Liver (tissue), 9 donors: ENCODE measurements around the gene SLIT3. TPM values are rescaled to one million over a fixed set of nuclear protein-coding genes. Genes with fewer than 3 reads are reported as not detected.

Experiments used
- DNase-seq: peaks from one replicate; pipeline ENCODE4 v3.0.0-alpha.2; 2017; ENCODE audit warnings: low spot score
- H3K27ac ChIP-seq, 2 donors: one replicate each; pipeline ENCODE4 v1.7.0; 2013; ENCODE audit warnings: inconsistent platforms in 2 of 2, low read length in 2 of 2, control low read depth in 1 of 2, low read depth in 1 of 2, mild to moderate bottlenecking in 1 of 2
- H3K27me3 ChIP-seq, 4 donors: one replicate each; pipeline versions ENCODE4 v1.6.1 to v1.7.0; 2013; ENCODE audit warnings: low read length in 3 of 4, inconsistent platforms in 1 of 4, mild to moderate bottlenecking in 1 of 4, moderate library complexity in 1 of 4; ENCODE audit not compliant: control insufficient read depth in 4 of 4, insufficient read depth in 4 of 4
- H3K36me3 ChIP-seq, 4 donors: one replicate each; pipeline versions ENCODE4 v1.6.1 to v1.7.0; 2013; ENCODE audit warnings: low read length in 3 of 4, mild to moderate bottlenecking in 3 of 4, low read depth in 1 of 4, moderate library complexity in 1 of 4; ENCODE audit not compliant: control insufficient read depth in 4 of 4, insufficient read depth in 3 of 4
- H3K4me1 ChIP-seq, 4 donors: one replicate each; pipeline versions ENCODE4 v1.6.1 to v1.7.0; 2013; ENCODE audit warnings: low read length in 3 of 4, mild to moderate bottlenecking in 3 of 4, moderate library complexity in 1 of 4; ENCODE audit not compliant: control insufficient read depth in 4 of 4, insufficient read depth in 4 of 4
- H3K4me3 ChIP-seq, 3 donors: one replicate each; pipeline versions ENCODE4 v1.6.1 to v1.7.0; 2013; ENCODE audit warnings: low read length in 3 of 3, control low read depth in 1 of 3, low read depth in 1 of 3, mild to moderate bottlenecking in 1 of 3
- H3K9ac ChIP-seq, 2 donors: one replicate each; pipeline ENCODE4 v1.7.0; 2013; ENCODE audit warnings: low read length in 2 of 2, mild to moderate bottlenecking in 2 of 2, moderate library complexity in 2 of 2, control low read depth in 1 of 2, low read depth in 1 of 2
- H3K9me3 ChIP-seq, 4 donors: one replicate each; pipeline versions ENCODE4 v1.6.1 to v1.7.0; 2013; ENCODE audit warnings: low read length in 3 of 4; ENCODE audit not compliant: control insufficient read depth in 4 of 4
- ATF3 ChIP-seq: IDR thresholded peaks from 2 replicates; pipeline ENCODE4 v1.6.1; 2016; ENCODE audit warnings: antibody characterized with exemption
- CTCF ChIP-seq: fragments of 150-350 bp; IDR thresholded peaks from 2 replicates; pipeline ENCODE4 v1.5.1; 2017; ENCODE audit warnings: improper control_type of control experiment, low read depth, low read length; ENCODE audit not compliant: missing input control
- EGR1 ChIP-seq, 2 donors: IDR thresholded peaks; 2 replicates each; pipeline ENCODE4 v1.6.1; 2016 to 2018; ENCODE audit warnings: antibody characterized with exemption in 2 of 2, low read depth in 2 of 2
- FOXA2 ChIP-seq: IDR thresholded peaks from 2 replicates; pipeline ENCODE4 v1.6.1; 2016; ENCODE audit warnings: antibody characterized with exemption
- GABPA ChIP-seq, 2 donors: IDR thresholded peaks in 1 of 2; conservative IDR thresholded peaks in 1 of 2; 2 replicates each; pipeline ENCODE4 v1.6.1; 2016; ENCODE audit warnings: antibody characterized with exemption in 2 of 2, mild to moderate bottlenecking in 1 of 2, moderate library complexity in 1 of 2
- HNF4A ChIP-seq, 2 donors: conservative IDR thresholded peaks; 2 replicates each; pipeline ENCODE4 v1.6.1; 2016; ENCODE audit warnings: antibody characterized with exemption in 2 of 2, mild to moderate bottlenecking in 2 of 2
- HNF4G ChIP-seq: IDR thresholded peaks from 2 replicates; pipeline ENCODE4 v1.6.1; 2016; ENCODE audit warnings: antibody characterized with exemption
- JUND ChIP-seq, 2 donors: IDR thresholded peaks; 2 replicates each; pipeline ENCODE4 v1.6.1; 2016; ENCODE audit warnings: antibody characterized with exemption in 2 of 2
- MAX ChIP-seq: IDR thresholded peaks from 2 replicates; pipeline ENCODE4 v1.6.1; 2016; ENCODE audit warnings: antibody characterized with exemption
- NR2F2 ChIP-seq: IDR thresholded peaks from 2 replicates; pipeline ENCODE4 v1.6.1; 2016; ENCODE audit warnings: antibody characterized with exemption
- RAD21 ChIP-seq, 2 donors: IDR thresholded peaks; 2 replicates each; pipeline ENCODE4 v1.6.1; 2016; ENCODE audit warnings: antibody characterized with exemption in 2 of 2, mild to moderate bottlenecking in 2 of 2
- REST ChIP-seq: IDR thresholded peaks from 2 replicates; pipeline ENCODE4 v1.6.1; 2016; ENCODE audit warnings: antibody characterized with exemption, mild to moderate bottlenecking
- RXRA ChIP-seq, 2 donors: IDR thresholded peaks; 2 replicates each; pipeline ENCODE4 v1.6.1; 2017 to 2018; ENCODE audit warnings: antibody characterized with exemption in 2 of 2, mild to moderate bottlenecking in 1 of 2
- SP1 ChIP-seq: IDR thresholded peaks from 2 replicates; pipeline ENCODE4 v1.6.1; 2018; ENCODE audit warnings: antibody characterized with exemption, mild to moderate bottlenecking
- TAF1 ChIP-seq: conservative IDR thresholded peaks from 2 replicates; pipeline ENCODE4 v1.6.1; 2016; ENCODE audit warnings: antibody characterized with exemption, mild to moderate bottlenecking
- YY1 ChIP-seq: IDR thresholded peaks from 2 replicates; pipeline ENCODE4 v1.6.1; 2016; ENCODE audit warnings: antibody characterized with exemption, mild to moderate bottlenecking
- ZBTB33 ChIP-seq: IDR thresholded peaks from 2 replicates; pipeline ENCODE4 v1.6.1; 2016; ENCODE audit warnings: antibody characterized with exemption
- WGBS: extraction: QIAGEN DNeasy Blood & Tissue Kit; methylation state at CpG from one replicate; pipeline ENCODE4 v1.1.7; 2013; 5-methylcytosine and 5-hydroxymethylcytosine counted together
- polyA plus RNA-seq, 2 donors: library from polyadenylated mRNA; stranded (reverse) in 1 of 2; unstranded in 1 of 2; fragments of 200-250 nt in 1 of 2; fragments of >200 nt in 1 of 2; fragmentation: Nextera tagmentation in 1 of 2; extraction: Ambion mirVana in 1 of 2; gene quantifications; one replicate each; pipeline versions ENCODE4 v1.2.1 to v1.2.3, GENCODE V29; 2013 to 2015
- total RNA-seq, 2 donors: library from RNA; depleted of rRNA; stranded (reverse); fragments of >200 nt; gene quantifications; one replicate each; pipeline ENCODE4 v1.2.3, GENCODE V29; 2014
- donor health status: healthy.
- donor health status: healthy.
- donor health status: healthy.
- donor health status: healthy.
- donor health status: healthy.

SLIT3 gene
- total and polyA plus RNA-seq, 4 donors: 0.61 to 1.3 (median 0.91) TPM

- WGBS: 76% methylated on average over 2 of the region's 2 CpGs
- DNase-seq: no peak
- Histone ChIP-seq H3K27me3 (peaks cover 0 to 2% (median 0%) of the 10 kb centered on the region in 4 donors), H3K9ac (no peak overlapping the region), H3K4me3 (no peak overlapping the region), H3K9me3 (no peaks in the 10 kb centered on the region), H3K4me1 (no peaks in the 10 kb centered on the region), H3K27ac (no peak overlapping the region), H3K36me3 (no peaks in the 10 kb centered on the region)
- TF ChIP-seq RAD21 (IDR thresholded peaks at IDR 0.05) (no peak), CTCF (no peak), TAF1 (no peak), HNF4A (conservative IDR thresholded peaks at IDR 0.05) (no peak), NR2F2 (no peak), ATF3 (no peak), ZBTB33 (no peak), GABPA (IDR thresholded peaks at IDR 0.05 in 1 of 2, conservative IDR thresholded peaks at IDR 0.05 in 1 of 2) (no peak), REST (no peak), RXRA (IDR thresholded peaks at IDR 0.05) (no peak), JUND (IDR thresholded peaks at IDR 0.05) (no peak), EGR1 (IDR thresholded peaks at IDR 0.05; ENCODE audit: low read depth in 2 of 2) (no peak), SP1 (no peak), FOXA2 (no peak), MAX (no peak)
These were observed 508.3 kb downstream of the SLIT3 start for GRCh38 chr5:168792678-168793077.

- Histone ChIP-seq H3K27me3 (peaks cover 0 to 2% (median 0%) of the 10 kb centered on the region in 4 donors), H3K4me3 (no peak overlapping the region), H3K9me3 (no peaks in the 10 kb centered on the region), H3K27ac (no peak overlapping the region), H3K4me1 (no peaks in the 10 kb centered on the region), H3K36me3 (no peaks in the 10 kb centered on the region), H3K9ac (no peak overlapping the region)
- DNase-seq: no peak
- 70% methylated on average over 13 of the region's 13 CpGs for WGBS
- TF ChIP-seq JUND (IDR thresholded peaks at IDR 0.05) (no peak), YY1 (no peak), REST (no peak), SP1 (no peak), FOXA2 (no peak), HNF4G (no peak), HNF4A (conservative IDR thresholded peaks at IDR 0.05) (no peak), EGR1 (IDR thresholded peaks at IDR 0.05; ENCODE audit: low read depth in 2 of 2) (no peak), RXRA (IDR thresholded peaks at IDR 0.05) (no peak), GABPA (IDR thresholded peaks at IDR 0.05 in 1 of 2, conservative IDR thresholded peaks at IDR 0.05 in 1 of 2) (no peak), ATF3 (no peak), RAD21 (IDR thresholded peaks at IDR 0.05) (no peak), TAF1 (no peak)
These were observed 510.2 kb downstream of the SLIT3 start for GRCh38 chr5:168790671-168791250.
